Neural progenitor cell (in vitro differentiated cells): ENCODE measurements around the gene NAPEPLD. TPM values are rescaled to one million over a fixed set of nuclear protein-coding genes. Genes with fewer than 3 reads are reported as not detected.

Experiments used
- DNase-seq: peaks from one replicate; pipeline ENCODE4 v3.0.0-alpha.2; 2016; ENCODE audit warnings: low spot score
- H2AFZ ChIP-seq: fragments of 200-600 bp; sonication (generic); replicated peaks from 2 replicates; pipeline ENCODE4 v1.6.1; 2016; ENCODE audit warnings: antibody characterized with exemption
- H3F3A ChIP-seq: fragments of 200-600 bp; sonication (generic); 2 replicates; pipeline ENCODE4 v1.6.1; 2016; ENCODE audit warnings: antibody characterized with exemption, low read depth
- H3K27ac ChIP-seq: fragments of 200-600 bp; sonication (generic); 2 replicates; pipeline ENCODE4 v1.5.1; 2016; ENCODE audit warnings: mild to moderate bottlenecking
- H3K27me3 ChIP-seq: fragments of 200-600 bp; sonication (generic); 2 replicates; pipeline ENCODE4 v1.6.1; 2016; ENCODE audit warnings: mild to moderate bottlenecking, moderate library complexity
- H3K36me3 ChIP-seq: fragments of 200-600 bp; sonication (generic); 2 replicates; pipeline ENCODE4 v1.5.1; 2016
- H3K4me1 ChIP-seq: fragments of 200-600 bp; sonication (generic); 2 replicates; pipeline ENCODE4 v1.6.1; 2016; ENCODE audit warnings: mixed run types
- H3K4me2 ChIP-seq: fragments of 200-600 bp; sonication (generic); 2 replicates; pipeline ENCODE4 v1.6.1; 2016
- H3K4me3 ChIP-seq: fragments of 200-600 bp; sonication (generic); 2 replicates; pipeline ENCODE4 v1.5.1; 2016
- H3K79me2 ChIP-seq: fragments of 200-600 bp; sonication (generic); 2 replicates; pipeline ENCODE4 v1.6.1; 2016; ENCODE audit warnings: low read depth
- H3K9ac ChIP-seq: fragments of 200-600 bp; sonication (generic); 2 replicates; pipeline ENCODE4 v1.6.1; 2016
- H3K9me3 ChIP-seq: fragments of 200-600 bp; sonication (generic); 2 replicates; pipeline ENCODE4 v1.5.1; 2016; ENCODE audit warnings: low read depth
- H4K20me1 ChIP-seq: fragments of 200-600 bp; sonication (generic); 2 replicates; pipeline ENCODE4 v1.6.1; 2016; ENCODE audit warnings: low read depth
- H3K27ac Mint-ChIP-seq: 3 replicates; pipeline ENCODE4 v1.8.0; 2021; ENCODE audit warnings: mixed read lengths
- H3K27me3 Mint-ChIP-seq: 2 replicates; pipeline ENCODE4 v1.8.0; 2022; ENCODE audit warnings: low read depth, mild to moderate bottlenecking, inconsistent platforms, moderate library complexity, mixed read lengths; ENCODE audit not compliant: insufficient read depth
- H3K36me3 Mint-ChIP-seq: 3 replicates; pipeline ENCODE4 v1.8.0; 2021; ENCODE audit warnings: mixed read lengths
- H3K4me1 Mint-ChIP-seq: 3 replicates; pipeline ENCODE4 v1.8.0; 2021; ENCODE audit warnings: mixed read lengths
- H3K4me3 Mint-ChIP-seq: 3 replicates; pipeline ENCODE4 v1.8.0; 2021; ENCODE audit warnings: mild to moderate bottlenecking, moderate library complexity, mixed read lengths
- H3K9me3 Mint-ChIP-seq: 3 replicates; pipeline ENCODE4 v1.8.0; 2020; ENCODE audit warnings: mixed read lengths
- EZH2 ChIP-seq: fragments of 200-600 bp; sonication (generic); IDR thresholded peaks from 2 replicates; pipeline ENCODE4 v1.6.1; 2017; ENCODE audit warnings: antibody characterized with exemption, mild to moderate bottlenecking, moderate library complexity
- EZH2phosphoT487 ChIP-seq: fragments of 200-600 bp; sonication (generic); IDR thresholded peaks from 2 replicates; pipeline ENCODE4 v1.6.1; 2017; ENCODE audit warnings: antibody characterized with exemption
- total RNA-seq: library from RNA; depleted of rRNA; stranded (reverse); fragments of >200 nt; gene quantifications from 2 replicates; pipeline ENCODE4 v1.2.3, GENCODE V29; 2015; ENCODE audit warnings: low replicate concordance
- TF ChIP-seq, protein P1 (sequence below): fragments of 200-600 bp; sonication (generic); IDR thresholded peaks from 2 replicates; pipeline ENCODE4 v1.5.1; 2017; ENCODE audit warnings: antibody characterized with exemption, mild to moderate bottlenecking

The NAPEPLD gene
- total RNA-seq, 1 donor from 2014 or later: 13.3 TPM

DNA sequence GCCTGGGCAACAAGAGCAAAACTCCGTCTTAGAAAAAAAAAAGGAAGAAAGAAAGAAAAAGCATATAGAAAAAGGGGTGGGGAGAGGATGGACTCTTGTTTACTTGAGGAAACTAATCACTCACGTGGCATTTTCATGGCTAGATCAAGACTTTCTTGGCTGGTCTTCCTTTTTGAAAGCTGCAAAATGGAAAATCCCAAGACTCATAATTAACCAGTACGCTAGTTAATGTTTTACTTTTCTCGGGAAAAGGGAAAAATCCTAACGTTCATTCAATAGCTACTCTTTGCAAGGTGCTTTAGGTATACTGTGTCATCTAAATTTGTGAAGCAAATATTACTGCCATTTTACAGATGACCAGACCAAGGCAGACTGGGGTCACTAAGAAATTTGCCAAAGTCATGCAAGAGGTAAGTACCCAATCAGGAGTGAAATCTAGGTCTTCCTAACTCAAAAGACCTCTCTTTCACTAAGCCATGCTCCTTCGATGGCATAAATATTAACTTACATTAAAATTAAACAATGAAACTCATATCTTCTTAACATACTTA, 24.4 kb downstream of the NAPEPLD start:
- no peak overlapping the region for H3K4me3 ChIP-seq
- peaks cover 4% of the 10 kb centered on the region for H3K4me1 Mint-ChIP-seq

GRCh38 chr7:103123529-103123928, 25.4 kb downstream of the NAPEPLD start:
- H3K4me3 ChIP-seq: no peak overlapping the region
- H3F3A ChIP-seq: no peaks in the 10 kb centered on the region
- H3K27me3 ChIP-seq: no peaks in the 10 kb centered on the region
- H3K27ac ChIP-seq: no peak overlapping the region
- no peak for TF ChIP-seq EZH2
- TF ChIP-seq, protein P1, sequence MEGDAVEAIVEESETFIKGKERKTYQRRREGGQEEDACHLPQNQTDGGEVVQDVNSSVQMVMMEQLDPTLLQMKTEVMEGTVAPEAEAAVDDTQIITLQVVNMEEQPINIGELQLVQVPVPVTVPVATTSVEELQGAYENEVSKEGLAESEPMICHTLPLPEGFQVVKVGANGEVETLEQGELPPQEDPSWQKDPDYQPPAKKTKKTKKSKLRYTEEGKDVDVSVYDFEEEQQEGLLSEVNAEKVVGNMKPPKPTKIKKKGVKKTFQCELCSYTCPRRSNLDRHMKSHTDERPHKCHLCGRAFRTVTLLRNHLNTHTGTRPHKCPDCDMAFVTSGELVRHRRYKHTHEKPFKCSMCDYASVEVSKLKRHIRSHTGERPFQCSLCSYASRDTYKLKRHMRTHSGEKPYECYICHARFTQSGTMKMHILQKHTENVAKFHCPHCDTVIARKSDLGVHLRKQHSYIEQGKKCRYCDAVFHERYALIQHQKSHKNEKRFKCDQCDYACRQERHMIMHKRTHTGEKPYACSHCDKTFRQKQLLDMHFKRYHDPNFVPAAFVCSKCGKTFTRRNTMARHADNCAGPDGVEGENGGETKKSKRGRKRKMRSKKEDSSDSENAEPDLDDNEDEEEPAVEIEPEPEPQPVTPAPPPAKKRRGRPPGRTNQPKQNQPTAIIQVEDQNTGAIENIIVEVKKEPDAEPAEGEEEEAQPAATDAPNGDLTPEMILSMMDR: no peak
- no peak for TF ChIP-seq EZH2phosphoT487
- Mint-ChIP-seq H3K4me3 (no peak overlapping the region), H3K9me3 (no peaks in the 10 kb centered on the region), H3K27ac (no peak overlapping the region), H3K27me3 (no peaks in the 10 kb centered on the region), H3K4me1 (peaks cover 4% of the 10 kb centered on the region), H3K36me3 (peaks cover 25% of the 10 kb centered on the region)
- no peaks in the 10 kb centered on the region for H3K9me3 ChIP-seq
- H3K9ac ChIP-seq: no peak overlapping the region
- no peak overlapping the region for H2AFZ ChIP-seq
- no peaks in the 10 kb centered on the region for H3K79me2 ChIP-seq
- no peaks in the 10 kb centered on the region for H4K20me1 ChIP-seq
- no peak for DNase-seq
- H3K36me3 ChIP-seq: peaks cover 3% of the 10 kb centered on the region
- peaks cover 4% of the 10 kb centered on the region for H3K4me1 ChIP-seq
- H3K4me2 ChIP-seq: no peak overlapping the region

More for the DNA sequence above, 24.4 kb downstream of the NAPEPLD start:
- no peak for DNase-seq
- Histone ChIP-seq H3K27ac (no peak overlapping the region), H3K9ac (no peak overlapping the region), H3K79me2 (no peaks in the 10 kb centered on the region), H3K4me2 (no peak overlapping the region), H3K4me1 (peaks cover 4% of the 10 kb centered on the region), H3F3A (no peaks in the 10 kb centered on the region), H3K27me3 (no peaks in the 10 kb centered on the region), H4K20me1 (no peaks in the 10 kb centered on the region), H3K36me3 (peaks cover 3% of the 10 kb centered on the region), H3K9me3 (no peaks in the 10 kb centered on the region), H2AFZ (no peak overlapping the region)
- Mint-ChIP-seq H3K27me3 (no peaks in the 10 kb centered on the region), H3K36me3 (peaks cover 25% of the 10 kb centered on the region), H3K4me3 (no peak overlapping the region), H3K27ac (no peak overlapping the region), H3K9me3 (no peaks in the 10 kb centered on the region)
- TF ChIP-seq, protein P1: no peak
- no peak for TF ChIP-seq EZH2phosphoT487
- no peak for TF ChIP-seq EZH2

DNA sequence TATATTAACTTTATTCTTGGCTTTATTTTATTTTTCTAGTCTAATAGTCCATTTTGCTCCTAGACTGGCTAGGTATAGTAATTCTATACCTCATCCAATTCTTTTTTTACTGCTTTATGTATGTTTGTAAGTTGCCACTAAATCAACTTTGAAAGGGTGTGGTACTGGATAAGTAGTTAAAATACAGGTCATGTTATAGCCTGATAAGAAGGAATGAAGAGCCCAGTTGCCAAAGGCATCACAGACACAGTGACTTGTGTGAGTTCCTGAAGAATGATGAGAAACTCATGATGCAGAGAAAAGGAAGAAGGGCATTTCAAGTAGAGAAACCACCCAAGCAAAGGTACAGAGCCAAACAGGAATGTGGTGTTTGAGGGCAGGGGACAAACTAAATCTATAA, 27.3 kb downstream of the NAPEPLD start:
- H3K4me1 ChIP-seq: peaks cover 4% of the 10 kb centered on the region
- Mint-ChIP-seq H3K4me1 (peaks cover 4% of the 10 kb centered on the region), H3K36me3 (peaks cover 15% of the 10 kb centered on the region), H3K4me3 (no peak overlapping the region), H3K27ac (no peak overlapping the region), H3K27me3 (no peaks in the 10 kb centered on the region), H3K9me3 (no peaks in the 10 kb centered on the region)
- TF ChIP-seq, protein P1: no peak
- TF ChIP-seq EZH2phosphoT487 (no peak), EZH2 (no peak)
- H2AFZ ChIP-seq: no peak overlapping the region
- H3K79me2 ChIP-seq: no peaks in the 10 kb centered on the region
- H3K9me3 ChIP-seq: no peaks in the 10 kb centered on the region
- no peak overlapping the region for H3K9ac ChIP-seq
- H3K4me2 ChIP-seq: no peak overlapping the region
- H3K4me3 ChIP-seq: no peak overlapping the region
- no peak overlapping the region for H3K27ac ChIP-seq
- H3K36me3 ChIP-seq: peaks cover 3% of the 10 kb centered on the region
- H4K20me1 ChIP-seq: no peaks in the 10 kb centered on the region
- no peaks in the 10 kb centered on the region for H3F3A ChIP-seq
- H3K27me3 ChIP-seq: no peaks in the 10 kb centered on the region
- DNase-seq: no peak
